Measurements from ENCODE around the gene CAPN10. TPM values are rescaled to one million over a fixed set of nuclear protein-coding genes. Genes with fewer than 3 reads are reported as not detected.

Gene CAPN10
- total RNA-seq, 1 donor from 2014 or later = 31.2 TPM

DNA sequence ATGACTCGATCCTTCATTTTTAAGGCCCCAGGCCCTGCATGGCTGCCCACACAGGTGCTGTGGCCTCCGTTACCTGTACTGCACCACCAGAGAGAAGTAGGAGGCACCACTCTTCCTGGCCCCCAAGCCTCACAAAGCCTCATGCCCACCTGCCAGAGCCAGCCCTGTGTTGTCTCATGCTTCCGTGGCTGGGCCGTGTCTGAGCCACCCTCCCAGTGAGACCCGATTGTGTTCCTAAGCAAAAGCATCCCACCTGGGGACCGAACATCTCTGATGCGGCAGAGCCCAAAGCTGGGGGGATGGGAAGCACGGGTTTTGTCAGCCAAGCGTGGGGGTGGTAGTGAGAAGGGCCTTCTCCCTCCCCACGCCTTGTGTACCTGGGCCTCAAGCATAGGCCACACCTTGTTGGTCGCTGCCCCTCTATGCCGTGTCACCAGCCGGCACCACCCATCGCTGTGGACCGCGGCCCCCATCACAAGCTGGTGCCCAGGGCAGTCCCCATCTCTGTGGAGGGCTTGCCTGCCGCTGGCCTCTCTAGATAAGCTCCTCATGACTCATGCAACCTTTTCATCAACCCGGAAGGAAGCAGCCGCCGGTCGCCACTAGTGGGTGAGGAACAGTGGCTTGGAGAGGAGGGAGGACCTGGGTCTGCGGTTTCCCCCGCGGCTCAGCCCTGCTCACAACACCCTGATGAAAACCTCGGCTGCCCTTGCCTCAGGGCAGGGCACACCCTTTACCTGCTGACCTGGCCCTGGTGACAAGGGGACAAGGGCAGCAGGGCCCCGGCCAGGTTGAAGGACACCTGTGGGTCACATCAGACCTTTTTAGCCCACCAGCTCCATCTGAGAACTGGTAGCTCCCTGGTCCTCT lies 21.0 kb upstream of the CAPN10 start:
- TF ChIP-seq, protein P1, sequence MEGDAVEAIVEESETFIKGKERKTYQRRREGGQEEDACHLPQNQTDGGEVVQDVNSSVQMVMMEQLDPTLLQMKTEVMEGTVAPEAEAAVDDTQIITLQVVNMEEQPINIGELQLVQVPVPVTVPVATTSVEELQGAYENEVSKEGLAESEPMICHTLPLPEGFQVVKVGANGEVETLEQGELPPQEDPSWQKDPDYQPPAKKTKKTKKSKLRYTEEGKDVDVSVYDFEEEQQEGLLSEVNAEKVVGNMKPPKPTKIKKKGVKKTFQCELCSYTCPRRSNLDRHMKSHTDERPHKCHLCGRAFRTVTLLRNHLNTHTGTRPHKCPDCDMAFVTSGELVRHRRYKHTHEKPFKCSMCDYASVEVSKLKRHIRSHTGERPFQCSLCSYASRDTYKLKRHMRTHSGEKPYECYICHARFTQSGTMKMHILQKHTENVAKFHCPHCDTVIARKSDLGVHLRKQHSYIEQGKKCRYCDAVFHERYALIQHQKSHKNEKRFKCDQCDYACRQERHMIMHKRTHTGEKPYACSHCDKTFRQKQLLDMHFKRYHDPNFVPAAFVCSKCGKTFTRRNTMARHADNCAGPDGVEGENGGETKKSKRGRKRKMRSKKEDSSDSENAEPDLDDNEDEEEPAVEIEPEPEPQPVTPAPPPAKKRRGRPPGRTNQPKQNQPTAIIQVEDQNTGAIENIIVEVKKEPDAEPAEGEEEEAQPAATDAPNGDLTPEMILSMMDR (IDR thresholded peaks at IDR 0.05; ENCODE audit: borderline replicate concordance) = no peak
- peak overlapping the region; percentile 96 for H3K27ac ChIP-seq (replicated peaks)
- peak overlapping the region; percentile 85 for H3K4me3 ChIP-seq
- intact Hi-C loops (cut with micrococcal nuclease) = no loop called here
- peaks cover 67% of the 10 kb centered on the region for H3K4me1 ChIP-seq
- no peaks in the 10 kb centered on the region for H3K27me3 ChIP-seq (ENCODE audit: low read depth)
- no peaks in the 10 kb centered on the region for H3K9me3 ChIP-seq (replicated peaks)
- H3K36me3 ChIP-seq = peaks cover 5% of the 10 kb centered on the region
- DNase-seq = peak; percentile 76

DNA sequence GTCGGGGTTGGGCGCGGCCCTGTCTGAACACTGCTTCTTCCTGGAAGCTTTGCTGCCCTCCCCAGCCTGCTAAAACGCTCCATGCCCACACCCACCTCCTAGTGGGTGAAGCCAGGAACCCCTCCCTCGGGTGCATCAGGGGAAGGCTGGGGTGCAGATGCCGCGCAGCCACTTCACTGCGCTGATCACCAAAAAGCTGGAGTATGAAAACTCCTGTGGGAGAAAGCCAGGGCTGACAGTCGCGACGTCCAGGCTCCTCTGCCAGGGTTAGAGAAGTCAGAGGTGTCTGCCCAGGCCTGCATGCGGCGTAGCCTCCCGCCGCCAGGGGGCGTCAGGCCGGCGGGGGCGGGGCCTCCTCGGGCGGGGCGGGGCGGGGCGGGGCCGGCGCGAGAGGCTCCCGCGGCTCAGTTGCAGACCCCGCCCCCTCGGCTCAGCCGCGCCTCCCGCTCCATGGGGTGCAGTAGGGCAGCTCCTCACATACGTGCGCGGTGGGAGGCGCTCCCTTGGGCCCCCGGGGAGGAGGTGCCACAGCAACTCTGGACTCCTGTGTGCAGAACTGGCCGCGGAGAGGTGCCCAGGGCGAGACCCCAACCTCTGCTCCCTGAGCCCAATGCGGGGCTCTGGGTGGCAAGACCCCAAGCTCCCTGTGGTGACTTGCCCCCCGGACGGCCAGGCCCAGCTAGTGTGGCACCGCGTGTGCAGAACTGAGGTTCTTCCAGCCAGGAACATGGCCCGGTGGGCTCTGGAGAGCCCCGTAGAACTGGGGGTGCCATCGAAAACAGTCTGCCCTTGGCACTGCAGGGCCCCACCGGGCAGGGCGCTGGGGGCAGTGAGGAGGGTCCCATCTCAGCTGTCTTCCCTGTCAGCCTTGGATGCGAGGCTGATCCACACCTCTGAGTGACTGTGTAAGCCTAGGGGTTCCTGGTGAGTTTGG lies 20.1 kb upstream of the CAPN10 start:
- Histone ChIP-seq H3K27me3 (ENCODE audit: low read depth) (no peaks in the 10 kb centered on the region), H3K36me3 (peaks cover 5% of the 10 kb centered on the region), H3K4me1 (peaks cover 69% of the 10 kb centered on the region), H3K27ac (replicated peaks) (peak overlapping the region; percentile 96), H3K4me3 (peak overlapping the region; percentile 85), H3K9me3 (replicated peaks) (no peaks in the 10 kb centered on the region)
- TF ChIP-seq, protein P1 (IDR thresholded peaks at IDR 0.05; ENCODE audit: borderline replicate concordance) = peak; percentile 96
- peak; percentile 95 for DNase-seq
- intact Hi-C loops (cut with micrococcal nuclease) = no loop called here

DNA sequence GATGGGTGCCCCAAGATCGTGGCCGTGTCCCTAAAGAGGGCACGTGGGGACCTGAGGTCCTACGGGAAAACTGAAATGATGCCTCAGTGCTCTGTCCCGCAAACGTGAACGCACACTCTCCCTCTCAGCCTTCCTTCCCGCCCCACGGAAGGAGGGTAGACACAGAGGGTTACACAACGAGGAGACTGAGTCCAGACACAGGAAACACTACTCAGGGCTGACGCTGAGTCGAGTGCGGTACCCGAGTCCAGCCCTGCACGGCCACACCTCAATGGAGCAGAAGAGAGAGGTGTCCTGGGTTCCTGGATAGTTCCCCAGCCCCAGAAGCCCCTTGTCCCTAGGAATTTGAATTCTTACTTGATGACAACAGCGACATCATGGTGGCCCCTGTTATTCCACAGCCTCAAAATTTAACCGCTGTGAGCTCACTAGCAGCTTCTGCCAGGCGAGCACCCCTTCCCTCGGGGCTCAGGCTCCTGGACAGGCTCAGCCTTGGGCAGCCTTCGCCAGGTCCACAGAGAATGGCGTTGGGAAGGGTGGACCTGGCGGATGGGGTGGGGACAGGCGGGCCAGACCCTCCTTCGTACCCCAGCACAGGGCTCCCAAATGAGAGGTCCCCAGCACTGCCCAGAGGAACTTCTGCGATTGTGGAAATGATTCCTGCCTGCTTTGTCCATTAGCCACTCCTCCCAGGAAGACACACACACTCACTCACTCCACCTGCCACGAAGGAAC lies 19.2 kb upstream of the CAPN10 start:
- TF ChIP-seq, protein P1 (IDR thresholded peaks at IDR 0.05; ENCODE audit: borderline replicate concordance) = no peak
- peak; percentile 17 for DNase-seq
- H3K36me3 ChIP-seq = peaks cover 6% of the 10 kb centered on the region
- intact Hi-C loops (cut with micrococcal nuclease) = no loop called here
- H3K27me3 ChIP-seq (ENCODE audit: low read depth) = no peaks in the 10 kb centered on the region
- H3K9me3 ChIP-seq (replicated peaks) = no peaks in the 10 kb centered on the region
- H3K27ac ChIP-seq (replicated peaks) = peak overlapping the region; percentile 96
- peaks cover 61% of the 10 kb centered on the region for H3K4me1 ChIP-seq
- H3K4me3 ChIP-seq = peak overlapping the region; percentile 85

DNA sequence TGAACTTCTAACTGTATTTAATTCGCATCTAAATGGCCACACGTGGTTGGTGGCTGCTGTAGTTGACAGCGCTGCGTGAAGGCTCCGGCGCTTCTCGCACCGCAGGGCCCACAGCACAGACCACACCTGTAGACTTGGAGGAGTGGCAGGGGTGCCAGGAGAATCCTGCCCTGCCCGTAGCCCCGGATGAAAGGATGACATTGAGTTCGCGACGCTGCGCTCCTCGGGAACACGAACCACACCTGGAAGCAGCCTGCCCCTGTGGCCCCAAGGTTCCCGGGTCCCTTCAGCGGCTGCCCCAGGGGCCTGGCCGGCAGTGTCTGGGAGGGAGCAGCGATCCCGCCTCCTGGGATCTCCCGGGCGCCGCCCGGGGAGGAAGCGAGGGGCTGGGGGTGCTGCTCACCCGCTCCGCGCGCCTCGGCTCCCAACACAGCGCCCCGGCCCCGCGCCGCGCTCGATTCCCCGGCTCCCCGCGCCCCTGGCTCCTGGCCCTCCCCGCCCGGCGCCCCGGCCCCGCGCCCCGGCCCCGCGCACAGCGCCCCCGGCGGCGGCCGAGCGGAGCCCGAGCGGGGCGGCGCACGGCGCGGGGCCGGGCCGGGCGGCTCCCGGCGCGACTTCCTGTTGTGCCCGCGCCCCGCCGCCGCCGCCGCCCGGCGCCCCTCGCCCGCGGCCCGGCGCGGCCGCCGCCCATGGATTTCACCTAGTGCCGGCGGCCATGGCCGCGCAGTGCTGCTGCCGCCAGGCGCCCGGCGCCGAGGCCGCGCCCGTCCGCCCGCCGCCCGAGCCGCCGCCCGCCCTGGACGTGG lies 18.5 kb upstream of the CAPN10 start, which contains the start of gene RNPEPL1:
TSS of gene RNPEPL1 (plus strand) at position 613 of the 806 bp plus-strand sequence. CDS start at position 716, 103 bp downstream.
- Histone ChIP-seq H3K4me1 (peaks cover 56% of the 10 kb centered on the region), H3K9me3 (replicated peaks) (no peaks in the 10 kb centered on the region), H3K36me3 (peaks cover 5% of the 10 kb centered on the region), H3K4me3 (peak within 1 kb of the TSS; percentile 92), H3K27ac (replicated peaks) (peak within 1 kb of the TSS; percentile 96), H3K27me3 (ENCODE audit: low read depth) (no peaks in the 10 kb centered on the region)
- TF ChIP-seq, protein P1 (IDR thresholded peaks at IDR 0.05; ENCODE audit: borderline replicate concordance) = no peak
- DNase-seq = peak; percentile 54
- intact Hi-C loops (cut with micrococcal nuclease) = no loop called here
